ENCODE measurements around the gene RASSF3. TPM values are rescaled to one million over a fixed set of nuclear protein-coding genes. Genes with fewer than 3 reads are reported as not detected.

The RASSF3 gene
- total RNA-seq, 4 donors from 2014 or later: 7.3 to 18.7 (median 11.2) TPM

- H3K27me3 ChIP-seq: no peaks in the 10 kb centered on the region
- intact Hi-C loops (cut with DNase I): no loop called here
These were observed 112.5 kb downstream of the RASSF3 start for GRCh38 chr12:64722835-64723234.

GRCh38 chr12:64723630-64724029 is 113.3 kb downstream of the RASSF3 start:
- WGBS, 2 donors: 92 to 98% methylated on average over 2 of the region's 2 CpGs
- Histone ChIP-seq H3K27ac (no peak overlapping the region), H3K27me3 (no peaks in the 10 kb centered on the region), H3K4me1 (no peaks in the 10 kb centered on the region), H3K9me3 (no peaks in the 10 kb centered on the region), H3K36me3 (peaks cover 23 to 46% of the 10 kb centered on the region in 2 donors), H3K4me3 (replicated peaks in 1 of 3) (no peak overlapping the region)
- intact Hi-C loops (cut with DNase I): no loop called here
- DNase-seq: no peak
- no peak for TF ChIP-seq CTCF (IDR thresholded peaks at IDR 0.05)
- no peak for TF ChIP-seq POLR2A (IDR thresholded peaks at IDR 0.05)

More at GRCh38 chr12:64722835-64723234, 112.5 kb downstream of the RASSF3 start:
- peaks cover 23 to 47% of the 10 kb centered on the region in 2 donors for H3K36me3 ChIP-seq
- DNase-seq: no peak
- H3K27ac ChIP-seq: no peak overlapping the region
- 94 to 96% methylated on average over 4 of the region's 4 CpGs for WGBS, 2 donors
- no peak overlapping the region for H3K4me3 ChIP-seq (replicated peaks in 1 of 3)
- H3K4me1 ChIP-seq: no peaks in the 10 kb centered on the region
- H3K9me3 ChIP-seq: no peaks in the 10 kb centered on the region
- TF ChIP-seq POLR2A (IDR thresholded peaks at IDR 0.05) (no peak), CTCF (IDR thresholded peaks at IDR 0.05) (no peak)

- no peaks in the 10 kb centered on the region for H3K27me3 ChIP-seq
- H3K27ac ChIP-seq: no peak overlapping the region
- intact Hi-C loops (cut with DNase I): no loop called here
- no peak overlapping the region for H3K4me3 ChIP-seq (replicated peaks in 1 of 3)
- TF ChIP-seq CTCF (IDR thresholded peaks at IDR 0.05): no peak
- TF ChIP-seq POLR2A (IDR thresholded peaks at IDR 0.05): no peak
- H3K36me3 ChIP-seq: peaks cover 25 to 46% of the 10 kb centered on the region in 2 donors
- WGBS, 2 donors: 96 to 97% methylated on average over 11 of the region's 11 CpGs
- H3K9me3 ChIP-seq: no peaks in the 10 kb centered on the region
- no peaks in the 10 kb centered on the region for H3K4me1 ChIP-seq
- DNase-seq: no peak
These were observed 114.0 kb downstream of the RASSF3 start for GRCh38 chr12:64724201-64724745.

GRCh38 chr12:64729909-64730587 is 119.8 kb downstream of the RASSF3 start:
- Histone ChIP-seq H3K27ac (no peak overlapping the region), H3K4me3 (replicated peaks in 1 of 3) (no peak overlapping the region), H3K36me3 (peaks cover 7 to 8% of the 10 kb centered on the region in 2 donors), H3K9me3 (no peaks in the 10 kb centered on the region), H3K4me1 (peaks cover 0 to 3% of the 10 kb centered on the region in 2 donors), H3K27me3 (no peaks in the 10 kb centered on the region)
- WGBS, 2 donors: 71 to 79% methylated on average over 2 of the region's 2 CpGs
- no peak for DNase-seq
- intact Hi-C loops (cut with DNase I): no loop called here
- no peak for TF ChIP-seq CTCF (IDR thresholded peaks at IDR 0.05)
- no peak for TF ChIP-seq POLR2A (IDR thresholded peaks at IDR 0.05)

- 77 to 81% methylated on average over 2 of the region's 2 CpGs for WGBS, 2 donors
- intact Hi-C loops (cut with DNase I): no loop called here
- DNase-seq: no peak
- no peak for TF ChIP-seq POLR2A (IDR thresholded peaks at IDR 0.05)
- no peak for TF ChIP-seq CTCF (IDR thresholded peaks at IDR 0.05)
- peaks cover 8 to 13% of the 10 kb centered on the region in 2 donors for H3K36me3 ChIP-seq
- H3K4me1 ChIP-seq: peaks cover 0 to 3% of the 10 kb centered on the region in 2 donors
- H3K9me3 ChIP-seq: no peaks in the 10 kb centered on the region
- no peaks in the 10 kb centered on the region for H3K27me3 ChIP-seq
- H3K4me3 ChIP-seq (replicated peaks in 1 of 3): no peak overlapping the region
- no peak overlapping the region for H3K27ac ChIP-seq
These were observed 120.3 kb downstream of the RASSF3 start for GRCh38 chr12:64730588-64730969.
